ENCODE results near the gene CFC1B. TPM values are rescaled to one million over a fixed set of nuclear protein-coding genes. Genes with fewer than 3 reads are reported as not detected.
"Not testable (repeated sequence)": the region's sequence is repeated elsewhere in the genome, so short reads cannot be mapped to it uniquely, and the experiment has no call there.

CFC1B gene
- total RNA-seq, 2 experiments from 2014 or later = not detected

DNA sequence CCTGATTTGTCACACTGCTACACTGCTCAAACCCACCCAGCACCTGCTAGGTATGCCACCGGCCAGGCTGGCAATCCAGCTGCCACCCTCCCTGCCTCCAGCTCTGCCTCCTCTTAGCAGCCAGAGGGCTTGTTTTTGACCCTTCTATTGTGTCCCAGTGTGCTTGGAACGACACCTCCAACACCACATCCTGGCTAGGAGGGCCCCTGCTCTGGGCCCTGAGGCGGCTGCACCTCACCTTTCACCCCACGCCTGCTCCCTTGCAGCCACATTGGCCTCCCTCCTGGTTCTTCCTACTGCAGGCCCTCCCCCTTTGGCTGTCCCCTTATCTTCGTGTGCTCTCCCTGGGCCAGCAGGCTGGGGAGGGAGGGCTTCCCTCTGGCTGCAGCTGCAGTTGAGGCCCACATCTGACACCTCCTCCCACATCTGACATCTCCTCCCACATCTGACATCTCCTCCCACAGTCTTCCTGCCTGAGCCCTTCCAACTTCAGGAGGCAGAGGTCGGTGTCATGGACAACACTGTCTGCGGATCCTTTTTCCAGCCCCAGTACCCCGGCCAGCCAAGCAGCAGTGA lies 55.3 kb downstream of the CFC1B start:
- H3K9me3 Mint-ChIP-seq (ENCODE audit: low read depth); H3K4me3 Mint-ChIP-seq; CTCF ChIA-PET; H3K27ac Mint-ChIP-seq; POLR2A ChIA-PET; H3K27me3 Mint-ChIP-seq; ATAC-seq; H3K36me3 Mint-ChIP-seq (ENCODE audit: low read depth); DNase-seq; intact Hi-C loops (cut with DNase I, micrococcal nuclease); H3K4me1 Mint-ChIP-seq: not testable (repeated sequence)

DNA sequence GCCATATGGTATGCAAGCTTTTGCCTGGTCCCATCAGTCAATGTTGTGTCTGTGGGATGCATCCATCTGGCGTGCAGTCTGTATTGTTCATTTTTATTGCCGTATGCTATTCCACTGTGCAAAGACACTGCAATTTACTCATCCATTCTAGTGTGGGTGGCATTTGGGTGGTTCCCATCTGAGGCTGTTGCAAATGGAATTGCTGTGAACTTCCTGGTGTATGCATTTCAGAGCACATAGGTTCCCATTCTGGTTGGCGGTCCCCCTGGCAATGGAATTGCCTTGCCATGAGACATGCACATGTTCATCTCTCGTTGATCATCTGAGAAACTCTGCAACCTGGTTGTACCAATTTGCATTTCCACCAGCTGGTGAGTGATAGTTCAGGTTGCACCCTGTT lies 56.5 kb downstream of the CFC1B start:
- H3K4me1 Mint-ChIP-seq; H3K27ac Mint-ChIP-seq; CTCF ChIA-PET; POLR2A ChIA-PET; ATAC-seq; H3K36me3 Mint-ChIP-seq (ENCODE audit: low read depth); H3K4me3 Mint-ChIP-seq; intact Hi-C loops (cut with DNase I, micrococcal nuclease); H3K9me3 Mint-ChIP-seq (ENCODE audit: low read depth); DNase-seq; H3K27me3 Mint-ChIP-seq: not testable (repeated sequence)

Other genes with a start within 250 kb of the CFC1B start
- 100 to 1,000 TPM; 148 to 169 TPM for gene IMP4, start 178.3 kb upstream of the CFC1B start, total RNA-seq
- gene PTPN18, start 165.2 kb upstream of the CFC1B start, total RNA-seq = 10 to 100 TPM; 41.6 to 49.3 TPM
- not detected for gene POTEI, start 11.9 kb upstream of the CFC1B start, total RNA-seq
- gene CFC1, start 78.4 kb downstream of the CFC1B start, total RNA-seq = not detected
- gene POTEJ, start 90.2 kb downstream of the CFC1B start, total RNA-seq = not detected
- gene GPR148, start 207.8 kb downstream of the CFC1B start, total RNA-seq = not detected
- not detected for gene AMER3, start 234.3 kb downstream of the CFC1B start, total RNA-seq

Measured in activated CD4-positive, alpha-beta T cell treated with anti-CD3 and anti-CD28 coated beads for 36 hours (primary cell).